Fibroblast of the conjunctiva (primary cell): Measurements from ENCODE around the gene MBD5.

Experiments
- DNase-seq: peaks from one replicate; pipeline ENCODE4 v3.0.0-alpha.2; 2010; ENCODE audit warnings: low read depth

Gene MBD5

DNA sequence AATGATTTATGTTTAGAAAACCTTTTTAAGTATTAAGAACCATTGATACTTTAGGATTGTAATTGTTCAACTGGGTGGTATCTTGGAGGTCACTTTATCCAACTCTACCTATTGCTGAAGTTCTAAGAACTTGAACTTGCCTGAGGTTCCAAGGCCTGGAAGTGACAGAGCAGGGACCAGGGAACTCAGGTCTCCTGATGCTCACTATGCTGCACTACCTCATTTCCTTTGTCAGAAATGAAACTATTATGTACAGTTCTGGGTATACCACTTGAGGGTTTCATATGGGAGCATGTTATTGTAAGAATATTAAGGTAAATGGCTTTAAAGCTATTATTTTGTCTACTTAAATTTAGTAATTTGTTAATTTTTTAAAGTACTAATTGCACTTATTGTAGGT, 3.0 kb downstream of the MBD5 start:
- DNase-seq, result no peak

DNA sequence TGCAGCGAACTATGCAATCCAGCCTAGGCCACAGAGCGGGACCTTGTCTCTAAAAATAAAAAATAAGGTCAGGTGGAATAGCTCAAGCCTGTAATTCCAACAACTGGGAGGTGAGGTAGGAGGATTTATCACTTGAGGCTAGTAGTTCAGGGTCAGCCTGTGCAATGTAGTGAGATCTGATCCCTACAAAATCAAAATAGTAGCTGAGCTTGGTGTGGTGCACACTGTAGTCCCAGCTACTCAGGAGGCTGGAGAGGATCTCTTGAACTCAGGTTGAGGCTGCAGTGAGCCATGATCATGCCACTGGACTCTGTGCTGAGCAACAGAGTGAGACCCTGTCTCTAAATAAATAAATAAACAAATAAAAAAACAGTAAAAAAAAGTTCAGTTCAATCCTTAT, 5.7 kb downstream of the MBD5 start:
- no peak for DNase-seq

GRCh38 chr2:148027822-148028221, 6.9 kb downstream of the MBD5 start:
- no peak for DNase-seq

DNA sequence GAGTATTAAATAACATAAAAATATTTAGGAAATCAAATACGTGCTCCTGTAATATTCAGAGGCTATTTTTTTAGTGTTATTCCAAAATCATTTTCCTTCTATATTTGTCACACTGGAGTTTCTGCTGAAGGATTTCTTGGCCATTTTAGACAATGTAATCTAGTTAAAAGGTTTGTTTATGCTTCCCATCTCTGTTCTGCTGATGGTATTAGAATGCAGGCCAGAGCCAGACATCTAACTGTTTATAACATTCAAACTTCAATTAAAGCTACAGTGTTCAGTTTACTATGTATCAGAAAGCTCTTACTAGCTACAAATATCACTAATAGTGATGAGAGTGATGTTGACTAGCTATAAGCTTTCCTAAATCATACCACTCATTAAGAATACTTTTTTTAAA, 7.9 kb downstream of the MBD5 start:
- no peak for DNase-seq

- no peak for DNase-seq
Observed at GRCh38 chr2:148031152-148031551, 10.3 kb downstream of the MBD5 start.

GRCh38 chr2:148032215-148032614, 11.3 kb downstream of the MBD5 start:
- DNase-seq, result no peak

GRCh38 chr2:148039783-148040182, 18.9 kb downstream of the MBD5 start:
- no peak for DNase-seq

GRCh38 chr2:148042219-148042618, 21.3 kb downstream of the MBD5 start:
- DNase-seq, result no peak

GRCh38 chr2:148044322-148044721, 23.4 kb downstream of the MBD5 start:
- no peak for DNase-seq

GRCh38 chr2:148046802-148047201, 25.9 kb downstream of the MBD5 start:
- no peak for DNase-seq

- no peak for DNase-seq
Observed at GRCh38 chr2:148048475-148049221, 27.8 kb downstream of the MBD5 start.

GRCh38 chr2:148049284-148049683, 28.4 kb downstream of the MBD5 start:
- DNase-seq, result no peak

GRCh38 chr2:148052687-148053086, 31.8 kb downstream of the MBD5 start:
- no peak for DNase-seq

DNA sequence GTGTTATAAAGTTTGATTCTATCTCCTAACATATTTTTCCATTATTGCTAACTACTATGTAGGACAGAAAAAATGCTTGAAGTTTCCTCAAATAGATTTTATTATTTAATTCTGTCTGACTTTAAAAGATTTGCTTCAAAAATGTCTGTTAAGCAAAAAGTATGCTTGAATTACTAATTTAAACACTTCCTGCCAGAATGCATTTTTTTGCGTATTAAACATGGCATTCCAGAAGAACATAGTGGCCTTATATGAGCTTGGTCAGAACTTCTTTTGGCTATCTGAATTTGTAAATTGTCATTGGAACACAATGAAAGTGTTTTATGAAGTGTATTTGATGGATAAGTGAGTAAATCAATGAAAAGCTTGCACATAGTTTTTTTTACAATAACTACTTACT, 37.8 kb downstream of the MBD5 start:
- no peak for DNase-seq

DNA sequence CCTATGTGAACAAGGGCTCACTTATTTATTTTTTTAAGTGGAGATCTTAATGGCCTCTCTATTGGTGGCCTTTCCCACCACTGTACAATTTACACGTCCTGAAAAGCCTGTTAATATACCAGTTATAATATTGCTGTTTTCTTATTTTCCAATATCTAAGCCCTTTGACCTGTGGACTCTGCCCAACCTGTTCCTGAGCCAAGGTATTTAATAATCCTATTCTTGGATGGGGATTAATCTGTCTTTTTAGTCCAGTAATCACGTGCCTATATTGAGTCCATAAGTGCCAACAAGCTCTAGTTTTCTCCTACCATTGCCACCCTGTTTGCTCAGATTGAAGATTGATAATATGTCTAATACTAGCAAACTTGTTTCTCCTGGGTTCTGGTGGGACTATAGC, 42.7 kb downstream of the MBD5 start:
- no peak for DNase-seq

GRCh38 chr2:148065936-148066335, 45.0 kb downstream of the MBD5 start:
- no peak for DNase-seq

- no peak for DNase-seq
Observed at GRCh38 chr2:148067801-148068200, 46.9 kb downstream of the MBD5 start.

DNA sequence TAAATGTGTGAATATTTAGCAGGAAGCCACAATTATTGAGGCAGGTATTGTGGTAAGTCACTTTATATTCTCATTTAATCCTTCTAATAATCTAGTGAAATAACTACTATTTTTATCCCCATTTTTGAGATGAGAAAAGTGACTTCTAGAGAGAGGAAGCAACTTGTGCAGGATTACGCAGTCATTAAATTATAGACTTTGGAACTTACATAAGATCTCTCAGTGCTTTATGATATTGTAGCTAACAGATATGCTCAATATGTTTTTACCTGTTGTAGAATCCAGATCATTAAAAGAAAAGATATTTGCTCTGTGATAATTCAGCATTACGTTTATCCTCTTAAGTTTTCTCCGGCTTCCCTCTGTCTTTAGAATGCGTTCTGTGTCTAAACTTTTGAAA, 50.5 kb downstream of the MBD5 start:
- no peak for DNase-seq

GRCh38 chr2:148096012-148096411, 75.1 kb downstream of the MBD5 start:
- DNase-seq, result no peak

GRCh38 chr2:148102641-148103040, 81.8 kb downstream of the MBD5 start:
- DNase-seq, result no peak

GRCh38 chr2:148103946-148104345, 83.1 kb downstream of the MBD5 start:
- DNase-seq, result no peak

DNA sequence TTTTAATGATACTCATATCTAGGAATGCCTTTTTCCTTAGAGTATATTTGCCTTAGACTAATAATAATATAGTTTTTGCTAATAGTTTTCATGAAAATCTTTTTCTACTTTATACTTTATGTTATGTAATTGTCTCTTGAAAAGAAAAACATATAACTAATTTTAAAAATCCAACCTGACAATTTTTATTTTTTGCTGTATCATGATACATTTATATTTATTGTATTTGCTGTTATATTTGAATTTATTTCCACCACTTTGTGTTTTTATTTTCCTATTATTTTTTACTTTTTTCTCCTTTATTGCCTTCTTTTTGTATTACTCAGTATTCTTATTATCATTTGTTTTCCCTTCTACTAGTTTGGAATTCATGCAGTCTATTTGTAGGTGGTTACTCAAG, 85.4 kb downstream of the MBD5 start:
- no peak for DNase-seq

GRCh38 chr2:148108385-148108784, 87.5 kb downstream of the MBD5 start:
- DNase-seq, result no peak

- DNase-seq, result no peak
Observed at GRCh38 chr2:148110184-148110583, 89.3 kb downstream of the MBD5 start.

DNA sequence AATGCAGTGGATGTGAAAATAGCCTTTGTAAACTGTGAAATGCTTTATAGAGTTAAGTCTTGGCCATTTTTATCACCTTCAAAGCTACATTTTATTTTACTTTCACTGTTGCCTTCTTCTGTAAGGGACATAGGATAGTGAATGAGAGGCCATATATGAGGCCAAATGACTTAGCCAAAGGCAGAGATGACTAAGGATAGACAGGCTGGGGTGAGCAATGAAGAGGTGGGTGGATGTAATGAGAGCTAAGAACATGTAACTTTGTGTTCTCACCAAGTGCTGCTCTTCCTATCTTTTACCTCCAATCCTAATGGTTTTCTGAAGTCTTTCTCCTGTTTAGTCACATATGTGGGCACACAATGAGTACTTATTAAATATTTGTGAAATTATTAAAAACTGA, 101.9 kb downstream of the MBD5 start:
- DNase-seq, result peak; percentile 24
